ENCODE data around the gene GOLGA8N.
A peak's percentile ranks its signal among the peaks of the same experiment; 100 is the strongest.

The GOLGA8N gene

DNA sequence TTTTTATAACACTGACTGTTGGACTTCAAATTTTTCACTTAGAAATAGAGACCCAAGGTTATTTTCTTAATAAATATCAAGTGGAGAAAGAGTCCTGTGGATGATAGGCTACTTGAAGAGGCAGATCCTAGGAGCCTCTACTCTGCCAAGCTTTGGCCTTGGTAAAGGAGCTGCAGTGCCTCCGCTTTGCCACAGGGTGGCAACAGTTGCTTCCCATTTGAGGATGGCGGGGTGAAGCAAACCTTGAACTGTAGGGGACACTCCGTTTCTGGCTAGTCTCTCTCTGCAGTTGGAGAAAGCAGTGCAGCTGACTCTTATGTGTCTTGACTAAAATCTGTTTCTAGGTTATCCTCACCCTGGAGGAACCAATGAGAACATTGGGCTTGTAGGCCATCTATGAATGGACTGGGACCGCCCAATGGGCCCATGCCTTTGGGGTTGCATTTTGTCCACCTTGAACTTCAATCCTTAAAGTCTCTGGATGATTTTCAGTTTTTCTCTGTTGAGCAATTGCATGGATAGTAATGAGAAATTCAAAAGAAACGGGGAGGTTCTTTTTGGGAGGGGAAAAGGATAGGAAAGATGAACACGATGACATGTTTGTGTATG is 58.1 kb downstream of the GOLGA8N start:
- FAIRE-seq (no peak), DNase-seq (ENCODE audit: low spot score) (peak; percentile 72)

DNA sequence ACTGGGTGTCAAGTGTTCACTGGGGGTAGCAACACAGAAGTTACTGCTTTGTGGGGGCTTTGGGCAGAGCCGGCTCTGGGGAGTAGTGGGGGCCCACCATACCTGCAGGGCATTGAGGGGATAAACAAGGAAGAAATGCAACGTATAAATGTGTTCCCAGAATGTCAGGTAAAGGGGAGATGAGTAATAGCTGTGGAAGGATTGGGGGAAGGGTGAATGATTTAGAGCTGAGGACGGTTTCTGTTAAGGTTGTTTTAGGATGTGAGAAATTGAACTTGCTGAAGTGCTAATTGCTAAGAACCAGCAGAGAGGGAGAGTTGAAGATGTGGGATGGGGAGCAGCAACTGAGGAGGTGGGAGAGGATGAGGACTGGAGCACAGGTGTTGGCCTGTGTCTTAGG is 58.9 kb downstream of the GOLGA8N start:
- FAIRE-seq: no peak
- DNase-seq (ENCODE audit: low spot score): no peak

DNA sequence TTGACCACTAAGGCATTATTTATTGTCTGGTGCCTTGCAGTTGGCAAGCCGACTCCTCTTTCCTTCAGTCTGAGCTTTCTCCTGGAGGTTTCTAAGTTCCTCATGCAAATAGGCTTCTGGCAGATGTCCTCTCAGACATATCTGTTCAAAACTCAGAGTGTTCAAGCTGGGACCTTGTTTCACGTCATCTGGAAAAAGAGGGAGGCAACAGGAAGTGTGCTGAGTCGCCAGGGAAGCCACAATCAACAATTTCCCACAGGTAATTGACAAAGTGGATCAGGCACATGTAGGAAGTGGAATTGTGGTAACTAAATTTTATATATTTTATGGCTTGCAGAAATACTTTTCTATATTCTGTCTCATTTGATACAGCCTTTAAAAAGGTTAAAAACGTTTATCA is 62.8 kb downstream of the GOLGA8N start:
- FAIRE-seq: no peak
- no peak for DNase-seq (ENCODE audit: low spot score)

DNA sequence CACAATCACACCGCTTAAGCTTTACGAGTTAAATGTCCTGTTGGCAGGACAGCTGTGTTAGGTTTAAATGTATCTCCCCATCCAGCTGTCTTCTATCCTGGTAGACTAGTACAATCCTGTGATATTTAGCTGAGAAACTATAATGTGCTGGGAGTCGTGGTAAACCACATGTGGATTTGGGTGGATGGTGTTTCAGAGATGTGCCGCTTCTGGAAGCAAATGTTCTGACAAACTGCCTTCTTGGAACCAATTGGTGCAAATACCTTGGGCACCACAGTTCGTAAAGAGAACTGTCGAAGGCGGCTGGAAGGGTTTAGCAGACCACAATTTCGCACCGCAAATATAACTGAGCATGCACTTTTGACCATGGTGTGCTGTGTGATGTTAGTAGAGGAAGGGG is 63.2 kb downstream of the GOLGA8N start:
- FAIRE-seq: no peak

More for the DNA sequence above, 63.2 kb downstream of the GOLGA8N start:
- no peak for DNase-seq (ENCODE audit: low spot score)

All from urothelium cell line (cell line).